ENCODE data around the gene NGDN. TPM values are rescaled to one million over a fixed set of nuclear protein-coding genes. Genes with fewer than 3 reads are reported as not detected.

NGDN gene
- total RNA-seq, 1 donor from 2014 or later = 67.4 TPM

GRCh38 chr14:23443411-23443812 lies 26.1 kb upstream of the NGDN start:
- H3K4me3 ChIP-seq (ENCODE audit: low read depth, low read length) = no peak overlapping the region
- peaks cover 2% of the 10 kb centered on the region for H3K27me3 ChIP-seq (ENCODE audit: control insufficient read depth, insufficient read depth, low read length)
- TF ChIP-seq, protein P1, sequence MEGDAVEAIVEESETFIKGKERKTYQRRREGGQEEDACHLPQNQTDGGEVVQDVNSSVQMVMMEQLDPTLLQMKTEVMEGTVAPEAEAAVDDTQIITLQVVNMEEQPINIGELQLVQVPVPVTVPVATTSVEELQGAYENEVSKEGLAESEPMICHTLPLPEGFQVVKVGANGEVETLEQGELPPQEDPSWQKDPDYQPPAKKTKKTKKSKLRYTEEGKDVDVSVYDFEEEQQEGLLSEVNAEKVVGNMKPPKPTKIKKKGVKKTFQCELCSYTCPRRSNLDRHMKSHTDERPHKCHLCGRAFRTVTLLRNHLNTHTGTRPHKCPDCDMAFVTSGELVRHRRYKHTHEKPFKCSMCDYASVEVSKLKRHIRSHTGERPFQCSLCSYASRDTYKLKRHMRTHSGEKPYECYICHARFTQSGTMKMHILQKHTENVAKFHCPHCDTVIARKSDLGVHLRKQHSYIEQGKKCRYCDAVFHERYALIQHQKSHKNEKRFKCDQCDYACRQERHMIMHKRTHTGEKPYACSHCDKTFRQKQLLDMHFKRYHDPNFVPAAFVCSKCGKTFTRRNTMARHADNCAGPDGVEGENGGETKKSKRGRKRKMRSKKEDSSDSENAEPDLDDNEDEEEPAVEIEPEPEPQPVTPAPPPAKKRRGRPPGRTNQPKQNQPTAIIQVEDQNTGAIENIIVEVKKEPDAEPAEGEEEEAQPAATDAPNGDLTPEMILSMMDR (IDR thresholded peaks at IDR 0.05; ENCODE audit: insufficient read depth, low read length, severe bottlenecking) = no peak
- FAIRE-seq (no peak), DNase-seq (ENCODE audit: low read depth) (no peak)
- H3K36me3 ChIP-seq (ENCODE audit: control insufficient read depth, insufficient read depth, low read length) = no peaks in the 10 kb centered on the region

DNA sequence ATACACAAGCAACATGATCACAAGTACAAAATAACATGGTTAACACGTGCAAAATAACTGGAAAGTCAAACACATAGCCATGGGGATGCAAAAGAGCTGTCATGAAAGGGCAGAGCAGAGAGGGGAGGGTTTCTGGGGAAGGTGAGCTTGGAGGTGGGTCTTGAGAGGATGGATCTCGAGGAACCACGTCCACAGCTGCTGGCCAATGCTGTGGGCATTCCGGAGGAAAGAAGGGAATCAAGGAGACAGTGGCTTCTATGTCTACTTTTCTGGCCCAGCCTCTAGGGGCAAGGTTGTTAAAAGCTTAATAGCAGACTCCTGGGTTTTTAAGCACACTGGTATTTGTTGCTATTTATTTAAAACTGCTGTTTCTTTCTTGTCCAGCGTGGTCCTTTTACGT lies 25.6 kb upstream of the NGDN start:
- DNase-seq (ENCODE audit: low read depth) (no peak), FAIRE-seq (no peak)
- peaks cover 2% of the 10 kb centered on the region for H3K27me3 ChIP-seq (ENCODE audit: control insufficient read depth, insufficient read depth, low read length)
- H3K4me3 ChIP-seq (ENCODE audit: low read depth, low read length) = no peak overlapping the region
- no peaks in the 10 kb centered on the region for H3K36me3 ChIP-seq (ENCODE audit: control insufficient read depth, insufficient read depth, low read length)
- TF ChIP-seq, protein P1 (IDR thresholded peaks at IDR 0.05; ENCODE audit: insufficient read depth, low read length, severe bottlenecking) = no peak

- Histone ChIP-seq H3K36me3 (ENCODE audit: control insufficient read depth, insufficient read depth, low read length) (no peaks in the 10 kb centered on the region), H3K4me3 (ENCODE audit: low read depth, low read length) (no peak overlapping the region), H3K27me3 (ENCODE audit: control insufficient read depth, insufficient read depth, low read length) (peaks cover 2% of the 10 kb centered on the region)
- FAIRE-seq (no peak), DNase-seq (ENCODE audit: low read depth) (no peak)
- TF ChIP-seq, protein P1 (IDR thresholded peaks at IDR 0.05; ENCODE audit: insufficient read depth, low read length, severe bottlenecking) = no peak
Measured at GRCh38 chr14:23444314-23444713, 25.2 kb upstream of the NGDN start.

DNA sequence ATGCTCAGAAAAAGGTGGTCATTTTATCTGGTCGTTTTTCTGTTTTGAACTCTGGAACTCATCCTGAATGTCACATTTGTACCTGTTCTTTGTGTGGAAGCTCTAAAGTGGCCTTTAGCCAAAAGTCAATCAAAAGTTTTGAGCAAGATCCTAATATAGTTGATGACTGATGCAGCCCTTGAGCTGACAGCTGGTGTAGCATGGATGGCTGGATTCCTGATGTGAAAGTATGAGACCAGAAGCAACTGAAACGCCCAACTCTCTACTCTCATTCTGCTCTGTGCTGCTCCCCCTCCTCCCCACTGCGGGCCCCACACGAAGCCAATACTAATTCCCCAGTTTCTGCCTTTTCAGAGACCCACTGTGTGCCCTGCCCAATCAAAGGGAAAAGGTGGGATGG lies 23.7 kb upstream of the NGDN start:
- DNase-seq (ENCODE audit: low read depth) (no peak), FAIRE-seq (no peak)
- Histone ChIP-seq H3K36me3 (ENCODE audit: control insufficient read depth, insufficient read depth, low read length) (no peaks in the 10 kb centered on the region), H3K27me3 (ENCODE audit: control insufficient read depth, insufficient read depth, low read length) (peaks cover 2% of the 10 kb centered on the region), H3K4me3 (ENCODE audit: low read depth, low read length) (no peak overlapping the region)
- TF ChIP-seq, protein P1 (IDR thresholded peaks at IDR 0.05; ENCODE audit: insufficient read depth, low read length, severe bottlenecking) = no peak

DNA sequence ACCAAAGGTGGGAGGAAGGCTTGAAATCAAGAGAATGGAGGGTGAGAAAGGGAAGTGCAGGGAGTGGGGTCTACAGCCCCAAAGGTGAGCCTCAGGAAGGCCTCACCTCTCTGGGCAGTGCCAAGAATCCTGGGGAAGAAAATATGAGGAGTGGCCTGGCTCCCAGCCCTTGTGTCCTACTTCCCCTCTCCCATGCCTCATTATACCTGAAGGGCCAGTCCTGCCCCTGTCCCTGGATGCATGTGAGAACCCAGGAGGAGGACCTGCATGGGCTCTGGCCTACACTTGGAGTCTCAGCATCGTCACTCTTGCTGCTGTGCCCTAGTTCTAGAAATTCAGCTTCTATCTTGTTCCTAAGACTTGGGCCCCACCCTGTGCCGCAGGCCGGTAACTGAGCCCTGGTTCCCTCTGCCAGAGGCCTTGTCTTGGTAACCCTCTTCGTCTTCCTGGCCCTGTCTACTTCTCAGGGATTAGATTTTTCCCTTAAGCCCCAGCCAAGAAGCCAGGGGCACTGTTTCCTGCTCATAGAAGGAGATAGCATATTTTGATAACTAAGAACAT lies 23.1 kb upstream of the NGDN start:
- Histone ChIP-seq H3K36me3 (ENCODE audit: control insufficient read depth, insufficient read depth, low read length) (no peaks in the 10 kb centered on the region), H3K27me3 (ENCODE audit: control insufficient read depth, insufficient read depth, low read length) (peaks cover 2% of the 10 kb centered on the region)
- FAIRE-seq = no peak

More for the DNA sequence above, 23.1 kb upstream of the NGDN start:
- DNase-seq (ENCODE audit: low read depth) = no peak
- TF ChIP-seq, protein P1 (IDR thresholded peaks at IDR 0.05; ENCODE audit: insufficient read depth, low read length, severe bottlenecking) = no peak
- H3K4me3 ChIP-seq (ENCODE audit: low read depth, low read length) = no peak overlapping the region

Measured in bronchial epithelial cell (primary cell).